ENCODE data around the gene PDE4D. TPM values are rescaled to one million over a fixed set of nuclear protein-coding genes. Genes with fewer than 3 reads are reported as not detected.

PDE4D gene
- total and polyA plus RNA-seq, 10 of the 15 experiments (the other 5 are each of a cell fraction or from before 2014, with no cell fraction given), result 0.87 to 4.1 (median 2.2) TPM

DNA sequence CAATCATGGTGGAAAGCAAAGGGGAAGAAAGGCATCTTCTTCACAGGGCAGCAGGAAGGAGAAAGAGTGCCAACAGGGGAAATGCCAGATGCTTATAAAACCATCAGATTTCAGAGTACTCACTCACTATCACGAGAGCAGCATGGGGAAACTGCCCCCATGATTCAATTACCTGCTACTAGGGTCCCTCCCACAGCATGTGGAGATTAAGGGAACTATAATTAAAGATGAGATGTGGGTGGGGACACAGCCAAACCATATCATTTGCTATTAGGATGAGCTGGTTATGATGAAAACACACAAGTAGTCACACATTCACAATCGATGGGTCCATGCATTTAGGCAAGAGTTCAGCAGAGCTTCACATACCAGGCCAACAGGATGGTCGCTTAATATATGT is 469.0 kb downstream of the PDE4D start:
- BruUV-seq (replicated peaks), result no TSS peak
- Histone ChIP-seq H3K9me3 (replicated peaks; ENCODE audit: control insufficient read depth, insufficient read depth, low read length) (no peaks in the 10 kb centered on the region), H3K9ac (ENCODE audit: control insufficient read depth, insufficient read depth, low read length) (no peak overlapping the region), H3K4me2 (ENCODE audit: control insufficient read depth, insufficient read depth) (no peak overlapping the region), H3K79me2 (ENCODE audit: control insufficient read depth, insufficient read depth, low read length) (no peaks in the 10 kb centered on the region), H3K4me3 (no peak overlapping the region), H3K4me1 (ENCODE audit: control insufficient read depth, insufficient read depth, low read length) (no peaks in the 10 kb centered on the region), H3K27ac (ENCODE audit: control insufficient read depth, insufficient read depth) (no peak overlapping the region), H3K36me3 (ENCODE audit: control insufficient read depth in 2 of 2, insufficient read depth in 2 of 2, low read length in 1 of 2) (no peaks in the 10 kb centered on the region), H2AFZ (ENCODE audit: control insufficient read depth, low read depth, low read length) (no peak overlapping the region), H4K20me1 (ENCODE audit: control insufficient read depth, insufficient read depth) (no peaks in the 10 kb centered on the region), H3K27me3 (replicated peaks in 1 of 2; ENCODE audit: control insufficient read depth in 2 of 2, insufficient read depth in 2 of 2, low read length in 1 of 2) (no peaks in the 10 kb centered on the region)
- WGBS (ENCODE audit: insufficient coverage, insufficient replicate concordance, low lambda C conversion rate, missing lambda C conversion rate), result 13% methylated on average over 3 of the region's 3 CpGs
- ChIA-PET RAD21 (ENCODE audit: unreplicated experiment) (no interaction called here), POLR2A (no interaction called here), CTCF (no interaction called here), SMC1A (ENCODE audit: uncharacterized antibody, unreplicated experiment) (no interaction called here)
- ATAC-seq (no peak), DNase-seq (ENCODE audit: low read depth, low spot score) (no peak), FAIRE-seq (no peak)
- TF ChIP-seq PAX5 (IDR thresholded peaks at IDR 0.05; ENCODE audit: borderline replicate concordance, low read depth, low read length) (no peak), ETV6 (conservative IDR thresholded peaks at IDR 0.05 in 1 of 2, IDR thresholded peaks at IDR 0.05 in 1 of 2; ENCODE audit: borderline replicate concordance in 1 of 2, low read depth in 1 of 2) (no peak), IKZF1 (conservative IDR thresholded peaks at IDR 0.05) (no peak), SUZ12 (IDR thresholded peaks at IDR 0.05; ENCODE audit: unreplicated experiment) (no peak), JUNB (IDR thresholded peaks at IDR 0.05) (no peak), CREM (IDR thresholded peaks at IDR 0.05; ENCODE audit: low read depth) (no peak), STAT1 (conservative IDR thresholded peaks at IDR 0.05) (no peak), MXI1 (IDR thresholded peaks at IDR 0.05; ENCODE audit: low read depth, low read length) (no peak), ZNF217 (IDR thresholded peaks at IDR 0.05) (no peak), ZBED1 (IDR thresholded peaks at IDR 0.05; ENCODE audit: borderline replicate concordance) (no peak), SMAD5 (IDR thresholded peaks at IDR 0.05; ENCODE audit: low read depth) (no peak)
- TF ChIP-seq, protein P1, sequence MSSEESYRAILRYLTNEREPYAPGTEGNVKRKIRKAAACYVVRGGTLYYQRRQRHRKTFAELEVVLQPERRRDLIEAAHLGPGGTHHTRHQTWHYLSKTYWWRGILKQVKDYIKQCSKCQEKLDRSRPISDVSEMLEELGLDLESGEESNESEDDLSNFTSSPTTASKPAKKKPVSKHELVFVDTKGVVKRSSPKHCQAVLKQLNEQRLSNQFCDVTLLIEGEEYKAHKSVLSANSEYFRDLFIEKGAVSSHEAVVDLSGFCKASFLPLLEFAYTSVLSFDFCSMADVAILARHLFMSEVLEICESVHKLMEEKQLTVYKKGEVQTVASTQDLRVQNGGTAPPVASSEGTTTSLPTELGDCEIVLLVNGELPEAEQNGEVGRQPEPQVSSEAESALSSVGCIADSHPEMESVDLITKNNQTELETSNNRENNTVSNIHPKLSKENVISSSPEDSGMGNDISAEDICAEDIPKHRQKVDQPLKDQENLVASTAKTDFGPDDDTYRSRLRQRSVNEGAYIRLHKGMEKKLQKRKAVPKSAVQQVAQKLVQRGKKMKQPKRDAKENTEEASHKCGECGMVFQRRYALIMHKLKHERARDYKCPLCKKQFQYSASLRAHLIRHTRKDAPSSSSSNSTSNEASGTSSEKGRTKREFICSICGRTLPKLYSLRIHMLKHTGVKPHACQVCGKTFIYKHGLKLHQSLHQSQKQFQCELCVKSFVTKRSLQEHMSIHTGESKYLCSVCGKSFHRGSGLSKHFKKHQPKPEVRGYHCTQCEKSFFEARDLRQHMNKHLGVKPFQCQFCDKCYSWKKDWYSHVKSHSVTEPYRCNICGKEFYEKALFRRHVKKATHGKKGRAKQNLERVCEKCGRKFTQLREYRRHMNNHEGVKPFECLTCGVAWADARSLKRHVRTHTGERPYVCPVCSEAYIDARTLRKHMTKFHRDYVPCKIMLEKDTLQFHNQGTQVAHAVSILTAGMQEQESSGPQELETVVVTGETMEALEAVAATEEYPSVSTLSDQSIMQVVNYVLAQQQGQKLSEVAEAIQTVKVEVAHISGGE (CRISPR knock-in tag; IDR thresholded peaks at IDR 0.05), result no peak
- TF ChIP-seq, protein P2, sequence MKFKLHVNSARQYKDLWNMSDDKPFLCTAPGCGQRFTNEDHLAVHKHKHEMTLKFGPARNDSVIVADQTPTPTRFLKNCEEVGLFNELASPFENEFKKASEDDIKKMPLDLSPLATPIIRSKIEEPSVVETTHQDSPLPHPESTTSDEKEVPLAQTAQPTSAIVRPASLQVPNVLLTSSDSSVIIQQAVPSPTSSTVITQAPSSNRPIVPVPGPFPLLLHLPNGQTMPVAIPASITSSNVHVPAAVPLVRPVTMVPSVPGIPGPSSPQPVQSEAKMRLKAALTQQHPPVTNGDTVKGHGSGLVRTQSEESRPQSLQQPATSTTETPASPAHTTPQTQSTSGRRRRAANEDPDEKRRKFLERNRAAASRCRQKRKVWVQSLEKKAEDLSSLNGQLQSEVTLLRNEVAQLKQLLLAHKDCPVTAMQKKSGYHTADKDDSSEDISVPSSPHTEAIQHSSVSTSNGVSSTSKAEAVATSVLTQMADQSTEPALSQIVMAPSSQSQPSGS (IDR thresholded peaks at IDR 0.05; ENCODE audit: low read length), result no peak
- in situ Hi-C loops (cut with MboI), result no loop called here
- intact Hi-C loops (cut with micrococcal nuclease; ENCODE audit: unreplicated experiment), result no loop called here

Measured in GM12878 (cell line).